ENCODE measurements around the gene NSUN4.

The NSUN4 gene

GRCh38 chr1:46408356-46409062 is 67.9 kb downstream of the NSUN4 start:
- H3K4me3 ChIP-seq (ENCODE audit: control insufficient read depth, low read depth, low read length) = no peak overlapping the region
- TF ChIP-seq, protein P1, sequence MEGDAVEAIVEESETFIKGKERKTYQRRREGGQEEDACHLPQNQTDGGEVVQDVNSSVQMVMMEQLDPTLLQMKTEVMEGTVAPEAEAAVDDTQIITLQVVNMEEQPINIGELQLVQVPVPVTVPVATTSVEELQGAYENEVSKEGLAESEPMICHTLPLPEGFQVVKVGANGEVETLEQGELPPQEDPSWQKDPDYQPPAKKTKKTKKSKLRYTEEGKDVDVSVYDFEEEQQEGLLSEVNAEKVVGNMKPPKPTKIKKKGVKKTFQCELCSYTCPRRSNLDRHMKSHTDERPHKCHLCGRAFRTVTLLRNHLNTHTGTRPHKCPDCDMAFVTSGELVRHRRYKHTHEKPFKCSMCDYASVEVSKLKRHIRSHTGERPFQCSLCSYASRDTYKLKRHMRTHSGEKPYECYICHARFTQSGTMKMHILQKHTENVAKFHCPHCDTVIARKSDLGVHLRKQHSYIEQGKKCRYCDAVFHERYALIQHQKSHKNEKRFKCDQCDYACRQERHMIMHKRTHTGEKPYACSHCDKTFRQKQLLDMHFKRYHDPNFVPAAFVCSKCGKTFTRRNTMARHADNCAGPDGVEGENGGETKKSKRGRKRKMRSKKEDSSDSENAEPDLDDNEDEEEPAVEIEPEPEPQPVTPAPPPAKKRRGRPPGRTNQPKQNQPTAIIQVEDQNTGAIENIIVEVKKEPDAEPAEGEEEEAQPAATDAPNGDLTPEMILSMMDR (IDR thresholded peaks at IDR 0.05; ENCODE audit: control insufficient read depth, insufficient read depth, low read depth, low read length, missing control alignments) = no peak
- peak; percentile 20 for DNase-seq (ENCODE audit: low read depth)

DNA sequence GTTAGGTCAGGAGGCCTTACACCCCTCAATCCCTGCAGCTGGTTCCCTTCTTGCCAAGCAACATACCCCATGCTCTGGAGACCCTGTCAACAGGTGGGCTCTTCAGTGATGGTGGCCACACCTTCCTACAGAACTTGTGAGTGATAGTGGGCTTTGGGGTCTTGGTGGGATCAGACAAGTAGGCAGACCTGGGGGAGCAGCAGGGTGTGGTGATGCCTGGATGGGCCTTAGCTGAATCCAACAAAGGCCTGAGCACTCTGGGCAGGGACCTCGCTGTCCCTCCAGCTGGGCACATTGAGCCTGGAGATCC is 68.4 kb downstream of the NSUN4 start:
- DNase-seq (ENCODE audit: low read depth) = no peak
- TF ChIP-seq, protein P1 (IDR thresholded peaks at IDR 0.05; ENCODE audit: control insufficient read depth, insufficient read depth, low read depth, low read length, missing control alignments) = no peak
- H3K4me3 ChIP-seq (ENCODE audit: control insufficient read depth, low read depth, low read length) = no peak overlapping the region

DNA sequence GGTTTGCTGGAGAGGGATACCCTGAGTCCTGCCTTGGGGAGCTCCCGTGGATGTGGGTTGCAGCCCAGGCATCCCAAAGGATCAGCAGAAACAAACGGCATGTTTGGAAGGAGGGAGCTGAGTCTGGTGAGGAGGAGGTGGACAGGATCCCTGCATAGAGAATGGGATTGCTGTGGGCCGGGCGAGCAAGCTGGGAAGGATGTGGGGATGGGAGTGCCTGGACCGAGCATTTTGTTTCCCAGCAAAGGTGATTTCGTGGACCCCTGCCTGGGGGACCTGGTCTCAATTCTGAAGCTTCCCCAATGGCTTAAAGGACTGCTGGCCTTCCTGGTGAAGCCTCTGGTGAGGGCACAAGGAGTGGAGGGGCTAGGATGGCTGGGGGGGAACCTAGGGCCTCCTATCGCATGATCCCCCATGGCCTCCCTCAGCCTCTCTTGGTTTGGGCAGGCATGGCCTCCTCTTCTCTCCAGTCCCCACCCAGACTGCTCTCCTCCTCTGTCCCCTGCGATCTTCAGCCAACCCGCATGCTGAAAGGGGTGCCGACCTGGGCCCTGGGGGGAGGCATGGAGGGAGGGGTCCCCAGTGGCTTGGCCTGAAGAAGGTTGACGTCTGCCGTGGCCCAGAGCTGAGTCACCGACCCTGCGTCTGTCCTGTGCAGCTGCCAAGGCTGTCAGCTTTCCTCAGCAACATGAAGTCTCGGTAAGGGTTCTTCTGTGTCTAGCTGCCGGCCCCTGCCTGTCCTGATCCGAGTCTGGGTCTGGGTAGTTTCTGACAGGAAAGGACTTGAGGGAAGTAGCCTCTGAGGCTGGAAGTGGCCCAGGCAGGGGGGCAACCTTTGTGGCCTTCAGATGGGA is 69.8 kb downstream of the NSUN4 start:
- H3K4me3 ChIP-seq (ENCODE audit: control insufficient read depth, low read depth, low read length) = no peak overlapping the region
- TF ChIP-seq, protein P1 (IDR thresholded peaks at IDR 0.05; ENCODE audit: control insufficient read depth, insufficient read depth, low read depth, low read length, missing control alignments) = no peak
- no peak for DNase-seq (ENCODE audit: low read depth)

DNA sequence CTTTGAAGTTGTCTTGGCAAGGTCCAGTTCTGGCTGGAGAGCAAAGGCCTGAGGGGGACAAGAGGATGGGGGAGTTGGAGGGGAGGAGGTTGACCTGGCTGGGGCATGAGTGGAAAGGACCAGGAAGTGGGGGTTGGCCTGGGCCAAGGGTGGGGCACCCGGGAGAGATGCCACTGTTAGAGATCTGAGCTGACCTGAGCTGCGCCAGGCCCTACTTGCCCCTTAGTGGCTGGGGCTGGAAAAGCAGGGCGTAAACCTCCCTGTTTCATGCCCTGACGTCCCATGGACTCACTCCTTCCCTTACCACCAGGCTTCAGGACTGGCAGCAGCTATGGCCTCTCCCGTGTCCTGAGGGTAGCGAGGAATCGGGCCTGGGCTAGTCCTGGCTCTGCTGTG is 70.4 kb downstream of the NSUN4 start:
- no peak overlapping the region for H3K4me3 ChIP-seq (ENCODE audit: control insufficient read depth, low read depth, low read length)
- DNase-seq (ENCODE audit: low read depth) = no peak
- TF ChIP-seq, protein P1 (IDR thresholded peaks at IDR 0.05; ENCODE audit: control insufficient read depth, insufficient read depth, low read depth, low read length, missing control alignments) = no peak

All from AG09309 (cell line).